ENCODE results near the gene RCAN2.

The RCAN2 gene

DNA sequence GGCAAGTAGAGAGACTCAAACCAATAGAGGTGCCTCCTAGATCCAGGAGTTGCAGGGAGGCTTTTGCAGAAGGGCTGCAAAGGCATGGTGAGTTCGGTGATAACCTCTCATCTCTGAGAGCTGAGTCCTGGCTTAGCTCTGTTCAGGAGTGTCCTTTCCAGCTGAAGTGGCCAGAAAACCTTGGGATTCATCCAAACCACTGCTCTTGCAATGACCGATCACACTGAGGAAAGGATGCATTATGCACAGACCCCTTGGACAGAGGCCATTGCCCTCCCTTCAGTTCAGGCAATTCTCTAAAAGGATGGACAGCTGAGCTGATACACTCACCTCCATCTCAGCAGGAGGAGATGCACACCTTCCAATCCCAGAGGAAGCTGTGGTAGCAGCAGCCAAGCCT, 161.7 kb downstream of the RCAN2 start:
- DNase-seq = no peak

DNA sequence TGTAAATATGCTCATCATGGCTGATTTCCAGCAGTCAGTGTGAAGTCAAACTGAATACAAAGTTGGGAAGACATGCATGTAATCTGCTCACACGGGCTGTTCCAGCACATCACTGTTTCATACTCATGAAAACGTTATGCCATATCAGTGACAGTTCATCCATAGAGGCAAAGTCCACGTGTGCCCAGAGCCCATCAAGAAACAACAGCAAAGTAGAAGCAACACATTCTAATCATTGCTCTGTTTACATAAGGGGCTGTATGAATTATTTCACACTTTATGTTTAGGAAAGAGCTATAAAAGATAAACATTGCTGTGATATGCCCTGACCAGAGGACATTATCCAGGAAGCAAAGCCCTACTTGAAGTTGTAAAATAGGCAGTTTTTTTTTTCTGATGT, 163.5 kb downstream of the RCAN2 start:
- DNase-seq = no peak

DNA sequence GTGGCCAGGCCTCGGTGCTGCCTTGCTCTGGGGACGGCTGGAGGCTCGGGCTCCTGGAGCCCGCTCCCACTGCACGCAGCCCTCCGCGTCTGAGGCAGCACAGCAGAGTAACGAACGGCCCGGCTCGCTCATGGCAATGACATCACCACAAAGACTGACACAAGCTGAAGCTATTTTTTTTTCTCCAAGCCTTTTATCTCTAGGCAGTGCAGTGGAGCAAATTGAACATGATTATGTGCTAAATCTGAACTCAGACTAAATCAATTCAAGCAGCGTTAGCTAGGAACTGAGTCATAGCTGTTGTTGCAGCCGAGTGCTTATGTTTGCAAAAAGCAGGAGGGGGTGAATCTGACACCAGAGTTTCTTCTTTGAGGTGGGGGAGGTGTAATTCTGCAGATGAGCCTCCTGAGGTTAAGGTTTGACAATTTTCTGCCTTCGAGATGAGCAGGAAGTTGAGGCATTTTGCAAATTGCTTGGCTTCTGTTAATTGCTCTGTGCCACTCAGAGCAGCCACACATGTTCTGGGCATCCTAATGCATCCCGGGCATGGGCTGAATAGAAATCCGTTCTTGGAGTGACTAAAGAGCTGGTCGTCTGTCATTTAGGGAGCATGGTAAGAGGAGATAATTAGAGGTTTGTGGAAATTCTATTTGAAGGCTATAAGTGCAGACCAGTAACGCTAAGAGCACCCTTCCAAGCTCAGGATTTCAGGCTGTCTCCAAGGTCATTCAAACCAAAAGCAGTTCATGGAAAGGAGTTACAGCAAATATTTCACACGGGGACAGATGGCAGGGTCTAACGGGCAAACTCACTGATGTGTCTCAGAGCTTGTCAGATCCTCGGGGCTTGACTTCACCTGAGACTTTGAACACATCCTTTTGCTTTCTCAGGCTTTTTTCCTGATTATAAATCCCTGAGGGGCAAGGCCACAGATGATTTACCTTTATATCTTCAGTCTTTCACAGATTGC, 165.4 kb downstream of the RCAN2 start:
- DNase-seq = no peak

DNA sequence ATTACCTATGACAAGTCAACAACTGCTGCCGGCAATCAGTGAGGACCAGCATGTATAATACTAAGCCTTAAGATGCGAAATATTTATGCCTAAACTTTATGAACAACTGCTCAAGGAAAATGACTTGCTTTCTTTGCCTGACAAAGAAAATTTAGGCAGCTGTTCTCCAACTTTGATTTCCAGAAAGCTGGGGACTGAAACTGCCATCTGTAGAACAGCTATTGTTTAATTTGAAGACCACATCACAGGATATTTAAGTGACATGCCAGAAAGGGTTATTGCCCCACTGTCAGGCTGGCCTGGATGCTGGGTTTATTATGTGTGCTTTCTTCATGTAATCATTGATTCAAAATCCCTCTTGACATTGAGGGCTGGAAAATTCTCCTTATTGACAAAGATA, 166.5 kb downstream of the RCAN2 start:
- DNase-seq = no peak

DNA sequence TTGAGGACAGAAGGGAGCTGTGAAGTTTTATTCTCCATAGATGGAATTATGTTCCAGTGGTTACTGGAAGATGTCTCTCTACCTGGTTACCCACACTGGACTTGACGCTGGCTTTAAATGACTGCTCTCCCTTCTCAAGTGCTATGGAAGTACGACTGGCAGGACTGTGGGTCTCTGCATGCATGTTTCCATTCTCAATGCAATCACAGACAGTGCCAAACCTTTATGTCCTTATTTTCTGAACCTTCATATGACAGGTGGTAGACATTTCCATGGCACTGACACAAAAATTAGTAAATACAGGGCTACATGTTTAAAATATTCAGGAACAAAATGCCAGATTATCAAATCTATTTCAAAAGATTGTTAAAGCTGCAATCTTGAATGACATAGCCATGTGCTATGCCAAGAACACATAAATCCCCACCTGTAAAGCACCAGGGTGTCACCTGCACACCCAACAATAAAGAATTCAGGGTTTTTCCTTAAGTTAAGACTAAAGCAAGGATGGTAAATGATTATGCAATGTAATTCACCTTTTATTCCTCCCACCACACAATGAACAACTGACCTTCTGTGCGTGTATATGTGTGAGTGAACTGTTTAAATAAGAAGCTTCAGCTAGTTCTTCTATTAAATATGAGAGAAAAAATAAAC, 167.2 kb downstream of the RCAN2 start:
- DNase-seq = no peak

DNA sequence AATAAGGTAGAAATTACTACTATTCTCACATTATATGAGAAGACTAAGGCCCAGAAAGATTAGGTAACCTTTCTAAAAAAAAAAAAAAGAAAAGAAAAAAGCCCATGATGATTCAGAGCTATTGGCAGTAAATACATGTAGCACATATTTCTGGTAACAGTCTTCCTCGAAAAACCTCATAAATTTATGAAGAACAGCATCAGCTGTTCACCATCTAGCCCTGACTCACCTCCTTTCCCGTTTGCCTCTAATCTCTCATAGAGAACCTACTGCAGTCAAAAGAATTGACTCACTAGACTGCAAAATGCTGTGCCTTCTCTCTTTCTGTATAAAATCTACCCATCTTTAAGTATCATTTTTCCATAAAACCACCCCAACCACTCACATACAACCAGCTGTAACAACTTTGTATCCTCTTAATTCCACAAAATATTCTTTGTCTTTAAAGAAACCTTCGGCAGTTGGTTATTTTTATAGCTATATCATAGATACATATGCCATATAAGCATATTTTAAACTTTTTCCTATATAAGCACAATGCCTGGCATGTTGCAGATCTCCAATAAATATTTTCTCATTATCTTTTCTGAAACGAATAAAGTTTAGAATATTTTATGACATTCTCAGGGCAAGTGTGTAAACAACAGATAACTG, 167.8 kb downstream of the RCAN2 start:
- DNase-seq = no peak

DNA sequence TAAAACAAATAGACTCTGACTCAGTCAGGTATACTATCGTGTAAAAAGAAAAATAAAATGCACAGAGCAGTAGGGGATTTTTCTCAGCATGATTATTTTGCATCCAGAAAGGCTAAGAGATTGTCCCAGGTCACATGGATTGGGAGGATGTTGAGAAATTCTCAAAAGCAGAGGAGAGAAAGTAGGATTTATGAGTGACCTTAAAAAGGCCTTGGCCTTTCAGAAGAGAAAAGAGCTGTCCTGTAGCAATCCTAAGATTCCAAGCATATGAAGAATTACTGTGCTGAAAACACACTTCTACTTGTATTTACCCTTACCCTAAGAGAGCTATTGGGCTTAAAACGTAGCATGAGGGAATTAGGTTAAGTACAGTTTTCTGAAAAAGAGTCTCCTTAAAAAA, 170.7 kb downstream of the RCAN2 start:
- no peak for DNase-seq

DNA sequence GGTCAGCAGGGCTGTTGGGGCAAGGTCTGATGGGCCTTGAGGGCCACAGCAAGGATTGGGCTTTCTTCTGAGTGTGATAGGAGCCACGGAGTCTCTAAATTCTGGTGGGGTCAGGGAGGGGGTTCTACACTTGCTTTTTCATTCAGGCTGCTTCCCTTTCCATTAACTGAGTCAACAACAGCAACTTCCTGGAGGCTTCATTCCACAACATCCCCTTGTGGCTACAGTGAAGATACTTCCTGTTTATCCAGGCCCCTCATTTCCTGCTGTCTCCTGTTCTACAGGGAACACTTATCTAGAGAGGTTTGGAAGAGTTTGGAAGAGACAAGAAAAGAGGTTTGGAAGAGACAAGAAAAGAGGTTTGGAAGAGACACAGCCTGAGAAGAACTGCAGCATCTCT, 175.7 kb downstream of the RCAN2 start:
- no peak for DNase-seq

DNA sequence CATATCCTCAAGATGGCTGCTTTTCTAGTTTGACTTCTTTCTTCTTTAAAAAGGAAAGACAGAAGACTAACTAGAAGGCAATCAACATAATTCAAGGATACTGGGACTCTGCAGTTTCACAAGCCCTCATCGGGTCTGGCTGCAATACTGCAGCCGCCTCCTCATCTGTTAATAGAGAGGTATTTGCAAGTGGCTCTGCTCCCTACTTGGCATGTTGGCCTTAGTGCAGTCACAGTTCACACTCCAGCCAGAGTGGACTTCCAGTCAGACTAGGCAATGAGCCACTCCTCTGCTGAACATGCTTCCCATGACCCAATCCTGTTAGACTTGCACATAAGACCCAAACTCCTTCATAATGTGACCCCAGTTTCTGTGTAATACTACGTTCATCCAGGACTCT, 178.6 kb downstream of the RCAN2 start:
- no peak for DNase-seq

DNA sequence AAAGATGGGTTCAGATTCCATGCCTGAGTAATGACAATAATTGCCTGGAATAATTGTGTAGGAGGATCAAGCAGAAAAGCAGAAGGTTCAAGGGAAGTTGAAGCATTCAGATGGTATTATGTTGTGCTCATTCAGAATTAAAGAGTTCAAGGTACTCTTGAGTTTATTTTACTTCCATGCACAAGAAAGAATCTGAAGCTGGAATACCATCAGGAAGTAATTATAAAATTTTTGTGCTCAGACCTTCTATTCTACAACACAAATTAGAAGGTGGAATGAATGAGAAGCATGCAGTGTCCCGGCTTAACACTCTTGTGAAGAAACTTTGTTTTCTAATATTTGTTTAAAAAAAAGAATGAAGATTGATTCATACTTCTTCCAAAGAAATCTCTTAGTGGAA, 181.1 kb downstream of the RCAN2 start:
- no peak for DNase-seq

DNA sequence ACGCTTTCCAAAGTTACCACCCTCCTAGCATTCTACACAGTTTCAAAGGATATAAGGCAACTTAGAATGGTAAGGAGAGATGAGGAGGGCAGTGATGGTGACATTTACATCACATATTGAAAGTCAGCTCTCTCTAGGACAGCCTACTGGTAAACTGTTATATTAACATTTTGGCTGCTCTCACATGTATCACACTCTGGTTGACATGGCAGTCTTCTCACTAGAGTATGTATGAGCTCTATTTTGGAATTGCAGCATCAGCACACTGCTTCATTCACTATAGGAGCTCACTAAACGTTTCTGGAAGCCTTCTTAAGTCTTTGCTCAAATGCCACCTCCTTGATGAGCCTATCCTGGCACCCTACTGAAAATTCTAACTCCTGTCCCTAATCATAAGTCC, 184.8 kb downstream of the RCAN2 start:
- DNase-seq = no peak

DNA sequence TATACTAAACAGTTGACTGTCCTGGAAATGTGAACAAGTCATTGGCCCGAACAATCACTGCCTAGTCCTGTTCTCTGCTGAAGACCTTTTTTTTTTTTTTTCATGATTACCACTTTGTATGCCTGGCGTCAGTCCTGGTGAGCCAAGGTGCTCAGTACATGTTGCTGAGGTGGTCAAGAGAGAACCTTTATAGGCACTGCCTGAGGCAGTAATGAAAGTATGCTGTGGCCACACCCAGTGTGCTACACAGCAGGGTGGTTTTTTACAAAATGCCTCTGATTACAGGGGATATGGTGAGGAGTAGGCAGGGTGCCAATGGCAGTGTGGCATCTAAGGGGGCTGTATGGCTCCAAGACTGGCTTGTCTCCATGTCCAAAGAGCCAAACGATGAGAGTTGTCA, 185.4 kb downstream of the RCAN2 start:
- no peak for DNase-seq

DNA sequence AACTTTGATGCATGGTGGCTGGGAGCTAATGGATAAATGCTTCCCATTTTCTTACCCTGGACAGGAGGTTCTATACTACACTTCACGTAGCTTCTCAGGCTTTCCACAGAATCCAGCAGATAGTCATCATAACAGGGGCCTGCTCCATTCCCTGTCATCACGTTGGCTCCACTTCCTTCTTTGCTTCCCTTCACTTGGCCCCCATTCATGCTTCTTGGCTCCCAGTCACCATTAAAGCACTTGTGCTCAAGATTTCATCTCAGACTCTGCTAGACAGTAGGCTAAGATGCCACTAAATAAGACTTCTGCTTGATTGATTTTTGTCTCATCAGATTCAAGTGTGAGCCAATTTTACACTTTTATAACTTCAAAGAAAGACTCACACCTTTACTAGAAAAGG, 186.0 kb downstream of the RCAN2 start:
- no peak for DNase-seq

DNA sequence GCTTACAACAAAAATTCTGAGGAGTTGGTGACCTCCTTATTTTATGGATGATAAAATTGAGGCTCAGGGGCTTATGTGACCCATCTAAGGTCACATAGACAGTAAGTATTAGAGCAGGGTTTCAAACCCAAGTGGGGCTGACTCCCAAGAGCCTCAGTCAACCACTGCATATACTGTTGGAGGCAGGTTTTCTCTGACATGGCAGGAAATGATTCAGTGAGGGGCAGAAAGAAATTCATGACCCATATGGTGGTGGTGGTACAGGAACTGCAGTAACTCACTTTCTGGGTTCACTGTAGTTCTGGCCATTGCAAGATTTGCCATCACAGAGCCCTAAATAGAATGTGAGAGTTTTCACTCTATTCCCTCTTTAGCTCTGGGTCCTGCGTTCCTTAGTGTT, 188.4 kb downstream of the RCAN2 start:
- no peak for DNase-seq

DNA sequence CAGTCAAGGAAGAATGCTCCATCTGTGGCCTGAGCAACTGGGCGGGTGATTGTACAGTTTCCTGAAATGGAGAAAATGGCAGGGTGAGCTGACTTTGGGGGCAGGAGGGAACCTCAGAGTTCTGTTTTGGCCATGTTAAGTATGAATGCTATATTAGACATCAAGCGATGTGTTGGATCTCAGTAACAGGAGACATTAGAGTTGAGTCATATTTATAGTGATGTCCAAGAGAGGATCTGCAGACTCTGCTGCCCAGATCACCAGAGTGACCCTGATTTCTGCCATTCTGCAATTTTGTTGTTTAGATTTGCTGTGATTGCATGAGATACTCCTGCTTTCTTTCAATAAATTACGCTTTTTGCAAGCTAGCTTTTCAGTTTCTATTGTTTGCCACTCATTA, 189.1 kb downstream of the RCAN2 start:
- no peak for DNase-seq

DNA sequence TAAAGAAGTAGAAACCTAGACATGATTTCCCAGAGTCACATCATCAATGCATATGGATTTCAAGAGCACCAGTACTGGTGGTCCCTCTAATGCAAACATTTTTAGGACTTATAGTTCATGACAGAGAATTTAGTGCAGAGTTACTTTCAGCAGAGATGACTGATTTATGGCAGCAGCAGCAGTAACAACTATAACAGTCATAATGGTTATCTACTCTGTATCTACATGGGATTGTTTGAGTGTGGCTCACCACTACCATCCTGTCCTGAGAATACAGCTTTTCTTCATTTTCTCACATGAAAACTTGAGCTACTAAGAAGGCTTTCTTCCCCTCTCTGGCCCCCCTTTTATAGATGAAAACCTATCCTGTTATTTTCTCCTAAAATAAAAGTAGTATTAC, 192.0 kb downstream of the RCAN2 start:
- DNase-seq = no peak

DNA sequence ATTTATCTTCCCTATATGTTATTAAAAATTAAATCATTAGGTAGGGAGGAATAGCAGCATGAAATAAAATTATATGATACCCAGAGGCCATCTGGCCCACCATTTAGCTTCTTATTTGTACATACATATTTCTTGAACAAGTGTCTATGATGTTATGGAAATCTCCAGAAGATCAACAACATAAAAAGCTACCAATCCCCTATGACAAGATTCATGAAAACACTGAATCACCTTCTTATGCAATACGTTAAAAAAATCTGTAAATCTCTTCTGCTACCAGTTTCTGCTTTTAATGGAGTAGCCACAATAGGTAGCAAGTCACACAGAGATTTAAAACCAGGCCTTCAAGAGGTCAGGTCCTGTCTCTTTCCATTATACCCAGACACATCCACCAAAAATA, 194.7 kb downstream of the RCAN2 start:
- no peak for DNase-seq

DNA sequence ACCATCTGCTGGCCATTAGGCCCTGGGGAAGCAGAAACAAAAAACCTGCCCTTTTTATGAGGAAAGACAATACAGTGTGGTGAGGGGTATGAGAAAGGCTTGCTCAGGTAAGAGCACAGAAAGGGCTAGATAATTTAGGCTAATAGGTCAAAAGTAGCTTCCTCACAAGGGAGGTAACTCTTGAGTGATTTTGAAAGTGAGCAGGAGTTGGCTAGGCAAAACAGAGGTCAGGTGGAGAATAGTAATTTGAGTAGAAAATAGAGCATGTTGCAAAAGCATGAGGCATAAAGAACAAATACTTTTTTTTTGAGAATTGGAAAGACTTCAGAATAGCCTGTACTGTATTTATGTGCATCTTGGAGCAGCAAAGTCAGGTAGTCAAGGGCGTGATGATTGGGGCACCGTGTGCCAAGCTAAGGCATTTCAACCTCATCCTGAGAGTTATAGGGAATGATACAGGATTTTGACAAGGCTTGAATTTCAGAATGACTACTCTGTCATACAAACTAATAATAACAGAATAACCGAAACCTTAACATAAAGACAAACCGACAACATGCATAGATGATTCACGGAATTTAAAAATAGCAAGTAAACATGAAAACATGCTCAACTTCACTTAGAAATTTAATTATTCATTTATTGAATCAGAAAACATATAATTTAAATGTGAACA, 197.5 kb downstream of the RCAN2 start:
- no peak for DNase-seq

DNA sequence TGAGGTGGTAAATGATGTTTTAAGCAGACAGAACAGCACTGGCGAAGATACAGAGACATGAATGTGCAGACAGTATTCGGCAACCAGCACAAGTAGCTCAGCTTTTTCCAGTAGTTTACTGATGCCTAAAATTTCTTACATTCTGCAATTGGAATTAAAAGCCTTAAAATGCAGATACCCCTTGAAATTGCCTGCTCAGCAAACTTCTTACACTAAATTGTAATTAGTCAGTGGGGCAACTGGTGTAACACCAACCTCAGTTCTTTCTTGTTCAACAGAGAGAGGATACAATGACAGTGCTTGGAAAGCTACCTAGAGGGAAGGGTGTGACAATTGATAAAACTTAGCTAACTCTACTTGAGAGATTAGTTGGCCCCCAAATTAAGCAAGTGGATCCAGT, 199.4 kb downstream of the RCAN2 start:
- DNase-seq = no peak

DNA sequence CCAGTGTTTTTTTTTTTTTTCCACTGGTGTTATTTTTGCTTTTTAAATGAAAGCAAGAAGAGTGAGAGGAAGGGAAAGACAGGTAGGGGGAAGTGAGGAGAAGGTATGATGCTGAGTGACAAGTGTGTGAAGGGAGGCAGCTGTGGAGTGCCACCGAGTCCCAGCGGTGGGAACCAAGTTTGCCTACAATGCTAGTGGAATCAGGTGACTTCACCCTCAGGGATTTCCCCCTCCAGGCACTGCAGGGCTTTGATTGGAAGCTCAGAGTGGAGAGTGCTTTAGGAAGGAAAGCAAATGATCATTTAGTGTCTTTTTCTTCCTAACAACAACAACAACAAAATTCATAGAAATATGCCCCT, 200.0 kb downstream of the RCAN2 start:
- DNase-seq = no peak

DNA sequence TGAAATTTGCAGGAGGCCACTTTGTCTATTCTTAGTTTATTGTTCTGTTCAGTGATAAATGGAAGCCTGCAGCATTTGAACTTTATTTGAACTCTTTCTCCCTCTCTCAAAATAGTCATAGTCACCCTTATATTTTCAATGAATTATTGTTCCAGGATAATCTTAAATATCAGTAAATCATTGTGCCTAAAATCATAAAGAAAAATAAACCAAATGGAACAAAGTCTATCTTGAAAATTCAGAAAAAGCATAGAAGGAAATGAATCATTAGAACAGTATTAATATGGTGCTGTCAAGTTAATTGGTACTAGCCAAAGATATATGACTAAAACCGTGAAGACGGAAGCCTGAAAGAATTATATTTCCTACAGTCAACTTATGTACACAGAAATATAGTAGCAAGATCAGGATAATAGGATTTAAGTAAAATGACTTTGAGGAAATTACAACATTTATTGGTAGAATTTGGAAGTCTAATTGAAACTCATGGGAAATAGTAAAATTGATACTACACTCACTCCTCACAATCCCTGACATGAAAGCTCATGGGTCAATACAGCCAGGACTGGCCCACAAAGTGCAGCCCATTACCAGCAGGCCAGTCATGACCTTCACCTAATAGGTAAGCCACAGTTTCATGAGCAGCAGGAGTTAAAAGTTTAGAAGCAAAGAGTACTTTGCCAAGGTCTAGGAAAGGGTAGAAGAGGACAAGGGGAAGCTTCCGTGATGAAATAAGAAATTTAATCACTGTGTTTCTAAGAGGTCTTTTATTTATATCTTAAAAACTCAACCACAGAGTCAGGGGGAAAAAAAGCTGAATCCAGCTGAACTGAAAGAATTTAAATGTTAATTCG, 200.6 kb downstream of the RCAN2 start:
- no peak for DNase-seq

DNA sequence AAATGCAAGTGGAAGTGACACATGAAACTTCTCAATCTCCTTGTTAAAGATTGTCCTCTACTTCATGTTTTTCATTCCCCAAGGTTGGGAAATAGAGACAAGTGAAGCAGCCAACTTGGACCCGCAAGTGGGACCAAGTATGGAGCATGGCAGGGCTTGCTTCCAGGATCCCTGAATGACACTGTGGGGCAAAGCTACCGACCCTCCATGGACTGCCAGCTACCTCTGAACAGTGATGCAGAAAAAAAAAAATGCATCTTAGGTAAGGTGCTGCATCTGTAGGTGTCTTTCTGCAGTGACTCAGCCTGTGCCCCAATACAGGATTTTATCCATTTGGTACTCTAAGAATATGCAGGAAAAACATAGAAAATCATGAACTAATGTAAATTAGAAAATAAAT, 201.4 kb downstream of the RCAN2 start:
- no peak for DNase-seq

DNA sequence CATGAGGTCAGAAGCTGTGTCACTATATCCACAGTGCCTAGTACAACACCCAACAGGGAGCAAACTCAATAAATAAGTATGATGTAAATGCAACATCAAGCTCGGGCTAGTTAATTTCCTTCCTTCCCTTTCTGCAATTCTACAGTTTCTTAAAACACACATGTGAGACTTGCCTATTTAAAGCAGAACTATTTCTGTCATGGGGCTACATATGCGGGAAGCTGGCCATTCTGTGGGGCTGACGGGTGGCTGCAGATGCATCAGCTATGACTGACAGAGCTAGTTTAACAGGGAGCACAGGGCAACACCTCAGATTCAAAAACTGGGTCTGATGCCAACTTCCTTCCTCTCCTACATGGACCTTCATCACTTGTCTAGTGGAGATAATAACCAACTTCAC, 202.4 kb downstream of the RCAN2 start:
- no peak for DNase-seq
